ENCODE results near the gene EHF.

- TF ChIP-seq EZH2 (IDR thresholded peaks at IDR 0.05; ENCODE audit: insufficient read depth, poor library complexity, severe bottlenecking) (no peak), EZH2phosphoT487 (IDR thresholded peaks at IDR 0.05; ENCODE audit: insufficient read depth, low read depth) (no peak)
These were observed 38.3 kb downstream of the EHF start for GRCh38 chr11:34659096-34659733.
